Mucosa of rectum (tissue), 2 donors: ENCODE data around the gene MTTP.

Source experiments
- H3K27ac ChIP-seq, 2 donors: one replicate each; pipeline ENCODE4 v1.7.0; 2013; ENCODE audit warnings: inconsistent platforms in 2 of 2, low read depth in 2 of 2, low read length in 2 of 2
- H3K27me3 ChIP-seq, 2 donors: one replicate each; pipeline ENCODE4 v1.7.0; 2013; ENCODE audit warnings: low read length in 2 of 2; ENCODE audit not compliant: control insufficient read depth in 2 of 2, insufficient read depth in 2 of 2
- H3K36me3 ChIP-seq, 2 donors: one replicate each; pipeline ENCODE4 v1.7.0; 2013; ENCODE audit warnings: low read length in 2 of 2; ENCODE audit not compliant: control insufficient read depth in 2 of 2, insufficient read depth in 2 of 2
- H3K4me1 ChIP-seq, 2 donors: one replicate each; pipeline ENCODE4 v1.7.0; 2013; ENCODE audit warnings: low read length in 2 of 2, mild to moderate bottlenecking in 1 of 2; ENCODE audit not compliant: control insufficient read depth in 2 of 2, insufficient read depth in 2 of 2
- H3K4me3 ChIP-seq, 2 donors: one replicate each; pipeline ENCODE4 v1.7.0; 2013; ENCODE audit warnings: low read length in 2 of 2
- H3K9ac ChIP-seq, 2 donors: one replicate each; pipeline ENCODE4 v1.7.0; 2013; ENCODE audit warnings: low read length in 2 of 2, low read depth in 1 of 2, mild to moderate bottlenecking in 1 of 2
- H3K9me3 ChIP-seq, 2 donors: one replicate each; pipeline ENCODE4 v1.7.0; 2013; ENCODE audit warnings: low read length in 2 of 2; ENCODE audit not compliant: control insufficient read depth in 2 of 2
- donor health status: healthy.
- donor health status: Normal muscosa, but diverticular disease.

The MTTP gene

DNA sequence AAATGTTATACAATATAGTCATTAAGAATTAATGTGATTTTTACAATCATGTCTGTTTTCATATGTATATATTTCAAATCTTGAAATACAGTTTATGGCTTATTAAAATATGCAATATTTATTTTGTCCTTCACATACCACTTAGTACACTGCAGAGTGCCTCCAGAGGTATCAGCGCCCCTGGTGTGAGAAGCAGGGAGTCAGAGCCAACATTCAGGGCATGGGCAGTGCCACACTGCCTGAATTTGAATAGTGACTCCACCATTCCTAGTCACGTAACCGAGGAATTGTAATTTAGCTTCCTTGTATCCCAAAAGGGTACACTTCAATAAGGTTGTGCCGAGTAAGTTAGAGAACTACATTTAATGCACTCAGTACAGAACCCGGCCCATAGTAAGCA is 87.3 kb downstream of the MTTP start:
- no peaks in the 10 kb centered on the region for H3K9me3 ChIP-seq
- H3K4me1 ChIP-seq = no peaks in the 10 kb centered on the region
- no peaks in the 10 kb centered on the region for H3K27me3 ChIP-seq
- no peaks in the 10 kb centered on the region for H3K36me3 ChIP-seq
- H3K9ac ChIP-seq = no peak overlapping the region
- no peak overlapping the region for H3K4me3 ChIP-seq
- H3K27ac ChIP-seq = no peak overlapping the region

DNA sequence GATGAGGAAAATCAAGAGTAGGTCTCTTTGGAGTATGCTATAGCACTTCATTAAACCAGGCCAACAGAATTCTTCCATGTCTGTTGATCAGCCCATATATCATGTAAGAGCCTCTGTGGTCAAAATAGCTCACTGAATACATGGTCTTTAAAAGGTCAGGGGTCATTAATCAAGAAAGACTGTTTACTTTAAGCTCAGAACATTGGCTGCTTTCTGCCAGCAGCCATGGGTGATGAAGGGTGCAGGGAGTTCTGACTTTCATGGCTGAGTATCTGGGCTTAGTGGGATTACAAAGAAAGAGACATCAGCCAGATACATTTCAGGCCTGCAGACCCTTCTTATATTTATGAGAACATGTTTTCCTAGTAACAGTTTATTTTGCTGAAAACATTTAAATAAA is 90.1 kb downstream of the MTTP start:
- Histone ChIP-seq H3K36me3 (no peaks in the 10 kb centered on the region), H3K27me3 (no peaks in the 10 kb centered on the region), H3K4me3 (no peak overlapping the region), H3K4me1 (no peaks in the 10 kb centered on the region), H3K9me3 (no peaks in the 10 kb centered on the region), H3K27ac (no peak overlapping the region), H3K9ac (no peak overlapping the region)

- Histone ChIP-seq H3K27me3 (no peaks in the 10 kb centered on the region), H3K36me3 (no peaks in the 10 kb centered on the region), H3K9me3 (no peaks in the 10 kb centered on the region), H3K4me3 (no peak overlapping the region), H3K4me1 (no peaks in the 10 kb centered on the region), H3K27ac (no peak overlapping the region), H3K9ac (no peak overlapping the region)
Measured at GRCh38 chr4:99665983-99666382, 91.4 kb downstream of the MTTP start.

- Histone ChIP-seq H3K27me3 (no peaks in the 10 kb centered on the region), H3K4me3 (no peak overlapping the region), H3K9ac (no peak overlapping the region), H3K9me3 (no peaks in the 10 kb centered on the region), H3K27ac (no peak overlapping the region), H3K4me1 (no peaks in the 10 kb centered on the region), H3K36me3 (no peaks in the 10 kb centered on the region)
Measured at GRCh38 chr4:99668472-99668871, 93.8 kb downstream of the MTTP start.

DNA sequence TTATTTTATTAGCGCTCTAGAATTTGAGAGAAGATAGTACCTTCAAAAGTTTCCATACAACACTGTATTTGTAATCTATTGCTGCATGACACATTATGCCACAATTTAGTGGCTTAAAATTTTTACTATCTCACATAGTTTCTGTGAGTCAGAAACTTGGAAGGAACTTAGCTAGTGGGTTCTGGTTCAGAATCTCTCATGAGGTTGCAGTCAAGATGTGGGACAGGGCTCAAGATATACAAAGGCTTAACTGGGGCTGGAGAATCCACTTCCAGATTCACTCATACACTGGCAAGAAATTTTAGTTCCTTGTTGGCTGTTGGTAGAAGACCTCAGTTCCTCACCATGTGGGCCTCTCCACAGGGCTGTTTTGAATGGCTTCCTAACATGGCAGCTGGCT is 94.5 kb downstream of the MTTP start:
- no peak overlapping the region for H3K9ac ChIP-seq
- H3K4me1 ChIP-seq = no peaks in the 10 kb centered on the region
- H3K36me3 ChIP-seq = no peaks in the 10 kb centered on the region
- H3K9me3 ChIP-seq = no peaks in the 10 kb centered on the region
- no peak overlapping the region for H3K27ac ChIP-seq
- H3K4me3 ChIP-seq = no peak overlapping the region
- H3K27me3 ChIP-seq = no peaks in the 10 kb centered on the region

- H3K4me1 ChIP-seq = no peaks in the 10 kb centered on the region
- H3K9ac ChIP-seq = no peak overlapping the region
- H3K36me3 ChIP-seq = no peaks in the 10 kb centered on the region
- no peak overlapping the region for H3K27ac ChIP-seq
- no peak overlapping the region for H3K4me3 ChIP-seq
- no peaks in the 10 kb centered on the region for H3K27me3 ChIP-seq
- H3K9me3 ChIP-seq = no peaks in the 10 kb centered on the region
Measured at GRCh38 chr4:99670409-99671073, 95.9 kb downstream of the MTTP start.
